Endometrial microvascular endothelial cells (primary cell): ENCODE data around the gene PTGIS. TPM values are rescaled to one million over a fixed set of nuclear protein-coding genes. Genes with fewer than 3 reads are reported as not detected.

Experiments used
- in situ Hi-C: cut with HindIII; loops from 2 replicates; pipeline ENCODE4 v1.10.0; 2017; ENCODE audit warnings: low sequenced_read_pairs, low pct_unique_long_range_greater_than_20kb; ENCODE audit errors: inconsistent ontology term
- total RNA-seq: library from RNA; depleted of rRNA; stranded (reverse); fragments of >200 nt; gene quantifications from one replicate; pipeline ENCODE4 v1.2.3, GENCODE V29; 2015; ENCODE audit errors: inconsistent ontology term

PTGIS gene
- total RNA-seq, 1 donor from 2014 or later: 1.5 TPM

- in situ Hi-C loops: no loop called here
Observed at GRCh38 chr20:49541733-49542513, 26.0 kb downstream of the PTGIS start.

GRCh38 chr20:49540687-49541435 lies 27.1 kb downstream of the PTGIS start:
- in situ Hi-C loops: no loop called here

DNA sequence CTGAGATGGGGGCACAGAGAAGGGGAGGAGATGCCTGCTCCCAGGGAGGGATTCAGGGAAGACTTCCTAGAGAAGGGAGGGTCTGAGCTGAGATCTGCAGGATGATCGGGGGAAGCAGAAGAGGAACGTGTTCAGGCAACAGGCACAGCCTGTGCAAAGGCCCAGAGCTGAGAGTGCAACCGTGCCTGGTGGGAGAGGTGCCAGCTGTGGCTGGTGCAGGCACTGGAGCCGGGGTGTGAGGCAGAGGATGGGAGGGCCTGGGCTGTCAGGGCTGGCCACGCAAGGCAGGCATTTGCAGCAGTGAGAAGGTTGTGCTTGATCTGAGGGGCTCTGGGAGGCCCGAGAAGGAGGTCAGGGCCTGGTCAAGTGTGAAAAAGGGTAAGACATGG lies 27.7 kb downstream of the PTGIS start:
- in situ Hi-C loops: no loop called here

GRCh38 chr20:49539481-49540231 lies 28.3 kb downstream of the PTGIS start:
- in situ Hi-C loops: no loop called here

DNA sequence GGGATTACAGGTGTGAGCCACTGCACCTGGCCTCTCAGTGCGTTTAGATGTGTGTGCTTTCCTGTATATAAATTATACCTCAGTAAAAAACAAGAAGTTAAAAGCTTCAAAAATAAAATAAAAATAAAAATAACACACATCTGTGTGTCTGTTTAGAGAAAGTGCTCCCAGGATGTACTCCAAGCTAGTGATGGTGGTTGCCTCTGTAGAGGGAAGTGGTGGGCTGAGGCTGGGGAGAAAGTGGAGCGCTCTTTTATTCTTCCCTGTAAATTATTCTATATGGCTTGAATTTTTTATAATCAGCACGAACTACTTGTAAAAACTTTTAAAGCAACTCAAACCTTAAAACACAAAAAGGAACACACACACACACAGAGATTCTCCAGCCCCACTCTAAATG lies 29.0 kb downstream of the PTGIS start:
- in situ Hi-C loops: no loop called here

DNA sequence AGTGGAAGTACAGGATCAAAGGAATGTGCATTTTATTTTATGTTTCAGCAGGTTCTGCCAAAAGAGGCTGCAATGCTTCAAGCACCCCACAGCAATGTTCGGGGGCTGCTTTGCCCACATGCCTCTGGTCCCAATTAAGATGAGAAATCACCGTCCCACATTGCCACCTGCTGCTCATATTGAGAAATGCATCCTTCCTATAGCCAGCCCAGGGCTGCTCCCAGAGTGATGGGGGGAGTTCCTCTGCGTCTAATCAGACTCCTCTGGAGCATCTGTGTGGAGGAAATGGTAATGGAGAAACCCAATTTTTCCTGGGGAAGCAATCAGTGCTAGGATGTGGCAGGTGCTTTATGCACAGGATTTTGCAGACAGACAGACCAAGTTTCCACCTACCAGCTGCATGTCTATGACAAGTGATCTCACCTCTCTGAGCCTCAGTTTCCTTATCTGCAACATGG lies 33.7 kb downstream of the PTGIS start:
- in situ Hi-C loops: no loop called here

- in situ Hi-C loops: no loop called here
Observed at GRCh38 chr20:49532285-49532946, 35.5 kb downstream of the PTGIS start.

DNA sequence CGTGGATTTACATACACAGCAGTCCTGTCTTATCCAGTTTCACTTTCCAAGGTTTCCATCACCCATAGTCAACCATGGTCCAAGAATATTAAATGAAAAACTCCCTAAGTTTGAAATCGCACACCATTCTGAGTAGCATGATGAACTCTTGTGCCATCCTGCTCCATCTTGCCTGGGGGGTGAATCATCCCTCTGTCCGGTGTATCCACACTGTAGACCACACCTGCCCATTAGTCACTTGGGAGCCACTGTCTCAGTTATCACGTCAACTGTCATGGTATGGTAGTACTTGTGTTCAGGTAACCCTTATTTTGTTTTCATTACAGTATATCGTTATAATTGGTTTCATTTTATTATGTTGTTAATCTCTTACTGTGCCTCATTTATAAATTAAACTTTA lies 38.5 kb downstream of the PTGIS start:
- in situ Hi-C loops: no loop called here

GRCh38 chr20:49526568-49526967 lies 41.4 kb downstream of the PTGIS start:
- in situ Hi-C loops: no loop called here

DNA sequence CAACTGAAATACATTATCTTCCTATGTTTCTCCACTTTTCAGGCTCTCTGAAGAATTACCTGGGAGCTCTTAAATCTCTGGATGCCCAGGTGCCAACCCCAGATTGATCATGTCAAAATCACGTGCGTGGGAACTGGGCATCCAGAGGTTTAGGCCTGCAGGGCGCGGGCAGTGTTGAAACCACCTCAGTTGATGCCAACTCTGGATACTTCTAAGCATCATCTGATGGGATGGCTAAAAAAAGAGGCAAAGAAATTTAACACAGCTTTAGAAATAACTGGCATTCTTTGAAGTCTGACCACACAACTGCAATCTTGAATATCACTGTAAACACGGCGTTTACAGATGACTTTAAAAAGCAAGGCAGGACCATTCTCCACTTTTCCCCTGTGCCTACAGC lies 41.9 kb downstream of the PTGIS start:
- in situ Hi-C loops: no loop called here

GRCh38 chr20:49523767-49524360 lies 44.1 kb downstream of the PTGIS start:
- in situ Hi-C loops: no loop called here

GRCh38 chr20:49521356-49521755 lies 46.6 kb downstream of the PTGIS start:
- in situ Hi-C loops: no loop called here

GRCh38 chr20:49519777-49520359 lies 48.1 kb downstream of the PTGIS start:
- in situ Hi-C loops: no loop called here

- in situ Hi-C loops: no loop called here
Observed at GRCh38 chr20:49519212-49519712, 48.7 kb downstream of the PTGIS start.

GRCh38 chr20:49518576-49518975 lies 49.4 kb downstream of the PTGIS start:
- in situ Hi-C loops: no loop called here

- in situ Hi-C loops: no loop called here
Observed at GRCh38 chr20:49517805-49518100, 50.2 kb downstream of the PTGIS start.

DNA sequence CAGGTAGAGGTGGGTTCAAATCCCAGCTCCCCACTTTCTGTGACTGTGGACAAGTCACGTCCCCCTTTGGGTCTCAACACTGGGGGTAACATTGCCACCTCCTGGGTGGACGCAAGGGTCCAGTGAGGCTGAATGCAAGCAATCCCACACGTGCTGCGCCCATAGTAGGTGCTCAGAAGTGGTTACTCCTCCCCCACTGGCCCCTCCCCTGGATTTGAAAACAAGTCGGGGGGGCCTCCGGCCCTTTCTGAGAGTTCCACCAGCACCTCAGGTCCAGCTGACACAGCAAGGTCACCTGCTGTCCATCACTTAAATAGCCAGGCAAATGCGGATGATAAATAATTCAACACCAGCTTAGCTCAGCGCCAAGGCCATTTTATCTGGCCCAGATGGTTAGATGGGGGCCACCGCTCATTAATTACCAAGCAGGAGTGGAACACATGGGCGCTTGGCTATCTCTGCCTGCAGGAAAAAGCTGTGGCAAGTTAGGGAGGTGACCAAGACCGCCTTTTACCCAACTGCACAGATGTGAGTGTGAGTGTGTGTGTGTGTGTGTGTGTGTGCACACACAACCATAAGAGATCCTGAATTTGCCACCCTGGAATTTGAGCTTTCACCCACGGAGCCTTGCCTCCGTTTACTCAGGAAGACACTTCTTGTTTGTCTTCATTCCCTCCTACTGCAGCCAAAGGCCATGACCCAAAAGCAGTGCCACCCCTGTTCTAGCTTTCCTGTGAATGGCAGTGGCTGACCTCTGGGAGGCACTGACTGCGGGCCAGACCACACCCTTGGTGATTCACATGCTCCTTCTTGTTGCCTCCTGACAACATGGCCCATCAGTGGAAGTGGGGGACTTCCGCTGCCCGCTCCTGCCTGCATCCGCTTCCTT lies 50.8 kb downstream of the PTGIS start:
- in situ Hi-C loops: no loop called here
